Stimulated activated naive B cell treated with anti-CD40 and anti-IgM and Interleukin-4, amounts not matched to agents 10 μg/mL and 1 μg/mL and 100 μg/mL, for 72 hours (primary cell): ENCODE measurements around the gene C13orf42.

Experiments
- ATAC-seq, 2 donors: fragments of 150-1000 bp; cut with Tn5 transposase; replicated peaks; 2 replicates each; pipeline ENCODE4 v1.10.0; 2021; ENCODE audit warnings: moderate library complexity in 1 of 2
- DNase-seq: peaks from one replicate; pipeline ENCODE4 v3.0.0; 2021
- H3K27ac Mint-ChIP-seq: one replicate; pipeline ENCODE4 v1.8.0; 2022; ENCODE audit warnings: mild to moderate bottlenecking, mixed read lengths
- H3K27me3 Mint-ChIP-seq, 2 donors: one replicate each; pipeline ENCODE4 v1.8.0; 2022; ENCODE audit warnings: mixed read lengths in 2 of 2
- H3K36me3 Mint-ChIP-seq, 2 donors: one replicate each; pipeline ENCODE4 v1.8.0; 2022; ENCODE audit warnings: mixed read lengths in 2 of 2, mild to moderate bottlenecking in 1 of 2
- H3K4me1 Mint-ChIP-seq, 2 donors: one replicate each; pipeline ENCODE4 v1.8.0; 2022; ENCODE audit warnings: mixed read lengths in 2 of 2, mild to moderate bottlenecking in 1 of 2
- H3K4me3 Mint-ChIP-seq, 2 donors: one replicate each; pipeline ENCODE4 v1.8.0; 2022; ENCODE audit warnings: mild to moderate bottlenecking in 2 of 2, mixed read lengths in 2 of 2, moderate library complexity in 1 of 2
- H3K9me3 Mint-ChIP-seq, 2 donors: one replicate each; pipeline ENCODE4 v1.8.0; 2022; ENCODE audit warnings: mixed read lengths in 2 of 2, mild to moderate bottlenecking in 1 of 2

C13orf42 gene

GRCh38 chr13:51041710-51042109, 69.4 kb downstream of the C13orf42 start:
- ATAC-seq (no peak), DNase-seq (no peak)
- Mint-ChIP-seq H3K4me3 (no peak overlapping the region), H3K27me3 (peaks cover 4 to 6% of the 10 kb centered on the region in 2 donors), H3K27ac (no peak overlapping the region), H3K9me3 (no peaks in the 10 kb centered on the region), H3K36me3 (no peaks in the 10 kb centered on the region), H3K4me1 (no peaks in the 10 kb centered on the region)

- ATAC-seq (no peak), DNase-seq (no peak)
- Mint-ChIP-seq H3K27me3 (peaks cover 4 to 6% of the 10 kb centered on the region in 2 donors), H3K4me1 (no peaks in the 10 kb centered on the region), H3K27ac (no peak overlapping the region), H3K9me3 (no peaks in the 10 kb centered on the region), H3K4me3 (no peak overlapping the region), H3K36me3 (no peaks in the 10 kb centered on the region)
Observed at GRCh38 chr13:51041126-51041525, 69.9 kb downstream of the C13orf42 start.

GRCh38 chr13:51040431-51040830, 70.6 kb downstream of the C13orf42 start:
- DNase-seq (no peak), ATAC-seq (no peak)
- no peaks in the 10 kb centered on the region for H3K9me3 Mint-ChIP-seq
- H3K36me3 Mint-ChIP-seq = no peaks in the 10 kb centered on the region
- H3K27ac Mint-ChIP-seq = no peak overlapping the region
- H3K4me3 Mint-ChIP-seq = no peak overlapping the region
- no peaks in the 10 kb centered on the region for H3K4me1 Mint-ChIP-seq
- H3K27me3 Mint-ChIP-seq = peaks cover 4 to 6% of the 10 kb centered on the region in 2 donors

GRCh38 chr13:51036418-51036817, 74.7 kb downstream of the C13orf42 start:
- Mint-ChIP-seq H3K9me3 (no peaks in the 10 kb centered on the region), H3K27me3 (peaks cover 4 to 6% of the 10 kb centered on the region in 2 donors), H3K27ac (no peak overlapping the region), H3K4me1 (no peaks in the 10 kb centered on the region), H3K36me3 (no peaks in the 10 kb centered on the region), H3K4me3 (no peak overlapping the region)
- DNase-seq (no peak), ATAC-seq (no peak)

GRCh38 chr13:51035978-51036377, 75.1 kb downstream of the C13orf42 start:
- no peaks in the 10 kb centered on the region for H3K4me1 Mint-ChIP-seq
- H3K36me3 Mint-ChIP-seq = no peaks in the 10 kb centered on the region
- no peak overlapping the region for H3K4me3 Mint-ChIP-seq
- H3K27me3 Mint-ChIP-seq = peaks cover 4 to 6% of the 10 kb centered on the region in 2 donors
- DNase-seq = no peak
- no peak overlapping the region for H3K27ac Mint-ChIP-seq
- H3K9me3 Mint-ChIP-seq = no peaks in the 10 kb centered on the region
- no peak for ATAC-seq

- Mint-ChIP-seq H3K36me3 (no peaks in the 10 kb centered on the region), H3K27ac (no peak overlapping the region), H3K27me3 (peaks cover 4 to 6% of the 10 kb centered on the region in 2 donors), H3K9me3 (no peaks in the 10 kb centered on the region), H3K4me3 (no peak overlapping the region), H3K4me1 (no peaks in the 10 kb centered on the region)
- DNase-seq (no peak), ATAC-seq (no peak)
Observed at GRCh38 chr13:51035469-51035868, 75.6 kb downstream of the C13orf42 start.

- H3K4me3 Mint-ChIP-seq = no peak overlapping the region
- peaks cover 0 to under 1% of the 10 kb centered on the region in 2 donors for H3K27me3 Mint-ChIP-seq
- H3K36me3 Mint-ChIP-seq = no peaks in the 10 kb centered on the region
- no peak for ATAC-seq
- no peak overlapping the region for H3K27ac Mint-ChIP-seq
- no peaks in the 10 kb centered on the region for H3K9me3 Mint-ChIP-seq
- H3K4me1 Mint-ChIP-seq = no peaks in the 10 kb centered on the region
- no peak for DNase-seq
Observed at GRCh38 chr13:51034906-51035305, 76.2 kb downstream of the C13orf42 start.

- no peak for DNase-seq
- Mint-ChIP-seq H3K27me3 (no peaks in the 10 kb centered on the region), H3K27ac (no peak overlapping the region), H3K4me1 (no peaks in the 10 kb centered on the region), H3K36me3 (no peaks in the 10 kb centered on the region), H3K4me3 (no peak overlapping the region), H3K9me3 (no peaks in the 10 kb centered on the region)
- ATAC-seq = no peak
Observed at GRCh38 chr13:51033421-51034185, 77.5 kb downstream of the C13orf42 start.

- Mint-ChIP-seq H3K9me3 (no peaks in the 10 kb centered on the region), H3K36me3 (no peaks in the 10 kb centered on the region), H3K4me3 (no peak overlapping the region), H3K27ac (no peak overlapping the region), H3K4me1 (no peaks in the 10 kb centered on the region), H3K27me3 (peaks cover 0 to 6% of the 10 kb centered on the region in 2 donors)
- DNase-seq (no peak), ATAC-seq (no peak)
Observed at GRCh38 chr13:51032831-51033230, 78.2 kb downstream of the C13orf42 start.
